HG02763 (cell line): ENCODE measurements around the gene GOPC.
"Not testable (repeated sequence)": the region's sequence is repeated elsewhere in the genome, so short reads cannot be mapped to it uniquely, and the experiment has no call there.

Source experiments
- ATAC-seq: cut with Tn5 transposase; IDR thresholded peaks from one replicate; pipeline ENCODE4 v1.9.1; 2021; ENCODE audit warnings: mild to moderate bottlenecking, moderate library complexity; ENCODE audit not compliant: unreplicated experiment

Gene GOPC

DNA sequence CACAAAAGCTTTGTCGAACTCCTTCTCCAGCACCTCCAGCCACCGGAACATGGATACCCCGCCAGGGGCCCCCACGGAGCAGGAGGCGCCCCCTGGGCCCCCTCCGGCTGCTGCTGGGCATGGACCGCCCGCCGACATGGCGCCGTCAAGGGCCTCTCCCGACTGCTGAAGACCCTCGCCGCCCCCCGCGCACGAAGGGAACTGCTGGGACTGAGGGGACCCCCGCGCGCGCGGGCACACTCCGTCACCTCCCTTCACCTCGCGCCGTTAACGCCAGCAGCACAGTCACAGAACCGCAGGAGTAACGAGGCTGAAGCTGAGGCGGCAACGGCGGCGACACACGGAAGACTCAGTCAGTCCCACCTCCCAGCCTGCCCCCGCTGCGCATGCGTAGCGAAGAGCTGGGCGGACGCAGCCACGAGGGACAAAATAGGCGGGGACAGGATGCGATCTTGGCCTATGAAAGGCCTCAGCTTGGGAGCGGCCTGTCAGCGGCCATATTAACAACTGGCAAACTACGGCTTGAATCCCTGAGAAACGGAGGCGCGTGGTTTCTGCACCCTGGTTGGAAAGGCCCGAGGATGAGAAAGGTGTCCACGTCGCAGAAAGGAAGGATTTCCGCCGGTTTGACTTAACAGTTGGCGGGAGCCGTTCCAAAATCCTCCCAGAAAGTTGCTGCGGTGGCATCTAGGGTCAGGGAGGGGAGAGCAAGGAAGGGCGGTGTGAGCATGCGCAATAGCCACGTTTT, at the start of gene GOPC:
Gene GOPC (minus strand): TSS at position 361 of the 748 bp plus-strand sequence. CDS start 223 bp downstream, at position 138.
- ATAC-seq = peak; percentile 95

- not testable (repeated sequence) for ATAC-seq
Observed at GRCh38 chr6:117651984-117652383, 49.7 kb upstream of the GOPC start.

DNA sequence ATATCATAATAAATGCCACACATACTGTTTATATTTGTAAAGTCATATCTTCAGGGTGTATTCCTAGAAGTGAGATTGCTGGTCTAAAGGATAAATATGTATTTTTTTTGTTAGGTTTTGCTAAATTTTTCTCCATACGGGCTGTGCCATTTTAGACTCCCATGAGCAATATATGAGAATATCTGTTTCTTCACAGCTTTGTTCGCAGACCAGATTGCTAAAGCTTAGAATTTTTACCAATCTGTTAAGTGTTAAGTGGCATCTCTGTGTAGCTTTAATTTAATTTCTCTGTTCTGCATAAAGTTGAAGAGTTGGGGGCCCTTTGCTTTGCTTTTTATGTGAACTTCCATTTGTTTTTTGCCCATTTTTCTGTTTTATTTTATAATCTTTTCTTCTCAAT, 40.7 kb upstream of the GOPC start:
- ATAC-seq = no peak

DNA sequence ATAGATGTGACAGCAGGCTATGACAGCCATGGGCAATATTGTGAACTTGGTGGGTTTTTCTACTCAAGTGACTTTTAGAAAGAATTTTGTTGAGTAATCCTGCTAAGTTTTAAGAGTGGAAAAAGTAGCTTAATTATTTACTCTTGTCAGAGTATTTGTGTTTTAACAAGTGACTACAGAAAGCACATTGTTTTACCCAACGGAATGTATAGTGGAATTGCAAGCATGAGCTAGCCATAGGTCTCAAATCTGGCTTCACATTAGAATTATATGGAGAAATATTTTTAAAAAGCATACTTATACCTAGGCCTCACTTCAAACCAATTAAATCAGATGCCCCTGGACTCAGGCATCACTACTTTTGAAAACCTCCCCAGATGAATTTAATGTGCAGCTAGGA, 35.5 kb upstream of the GOPC start:
- no peak for ATAC-seq

GRCh38 chr6:117629119-117629660, 26.9 kb upstream of the GOPC start:
- ATAC-seq = no peak

GRCh38 chr6:117627533-117627932, 25.2 kb upstream of the GOPC start:
- ATAC-seq = no peak

DNA sequence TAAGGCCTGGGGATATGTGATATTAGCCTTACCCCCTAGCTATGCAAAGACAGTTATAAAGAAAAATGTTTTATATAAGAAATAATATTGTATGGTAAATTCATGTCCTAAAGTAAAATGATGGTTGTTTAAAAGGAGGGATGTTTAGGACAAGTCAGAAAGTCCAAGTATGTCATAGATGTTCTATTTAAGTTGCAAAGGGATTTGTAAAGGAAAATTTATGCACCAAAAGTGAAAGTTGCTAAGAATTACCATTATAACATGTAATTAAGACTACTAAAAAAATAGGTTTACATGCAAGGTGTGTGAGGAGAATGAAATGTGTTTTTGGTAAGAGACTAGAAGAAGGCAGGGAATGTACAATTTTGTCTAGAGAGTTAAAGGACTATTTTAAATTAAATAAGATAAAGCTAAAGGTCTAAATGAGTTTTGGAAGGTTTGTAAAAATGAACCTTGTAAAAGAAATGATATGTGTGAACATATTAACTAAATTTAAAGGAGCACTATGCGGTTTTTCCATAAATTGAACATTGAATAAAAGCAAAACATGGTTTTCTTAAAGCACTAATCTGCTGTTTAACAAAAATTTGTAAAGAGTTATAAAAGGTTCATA, 22.7 kb upstream of the GOPC start:
- no peak for ATAC-seq

- no peak for ATAC-seq
Observed at GRCh38 chr6:117619178-117619577, 16.9 kb upstream of the GOPC start.

- no peak for ATAC-seq
Observed at GRCh38 chr6:117617210-117618035, 15.1 kb upstream of the GOPC start.

- no peak for ATAC-seq
Observed at GRCh38 chr6:117616391-117617209, 14.3 kb upstream of the GOPC start.

- no peak for ATAC-seq
Observed at GRCh38 chr6:117615750-117616390, 13.6 kb upstream of the GOPC start.

DNA sequence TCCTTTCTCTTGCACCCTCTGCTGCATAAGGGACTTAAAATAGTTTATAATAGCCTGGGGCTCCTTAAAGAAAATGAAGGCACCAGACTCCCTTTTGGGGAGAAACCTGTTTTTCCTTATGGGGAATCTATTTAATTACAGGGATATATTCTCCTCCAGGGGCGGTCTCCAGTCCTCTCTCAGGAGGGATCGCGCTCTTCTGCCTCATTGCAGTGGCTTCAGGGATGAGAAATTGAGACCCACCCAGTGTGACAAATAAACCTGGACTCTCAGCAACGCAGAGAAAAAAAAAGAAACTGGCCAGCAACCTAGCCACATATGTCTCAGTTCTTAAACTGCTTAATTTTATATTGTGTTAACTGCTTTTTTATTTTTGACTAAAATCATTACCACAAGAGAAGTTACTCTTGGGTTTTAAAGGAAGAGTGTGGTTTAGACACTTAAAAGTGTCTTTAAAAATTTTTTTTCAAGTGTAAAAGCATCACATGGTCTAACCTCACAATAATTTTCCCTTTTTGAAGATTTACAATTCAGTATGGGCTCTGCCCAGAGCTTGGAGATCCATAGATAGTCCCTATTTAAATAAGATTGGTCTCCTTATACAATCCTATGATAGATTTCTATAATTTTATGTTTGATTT, 11.7 kb upstream of the GOPC start:
- ATAC-seq = no peak

DNA sequence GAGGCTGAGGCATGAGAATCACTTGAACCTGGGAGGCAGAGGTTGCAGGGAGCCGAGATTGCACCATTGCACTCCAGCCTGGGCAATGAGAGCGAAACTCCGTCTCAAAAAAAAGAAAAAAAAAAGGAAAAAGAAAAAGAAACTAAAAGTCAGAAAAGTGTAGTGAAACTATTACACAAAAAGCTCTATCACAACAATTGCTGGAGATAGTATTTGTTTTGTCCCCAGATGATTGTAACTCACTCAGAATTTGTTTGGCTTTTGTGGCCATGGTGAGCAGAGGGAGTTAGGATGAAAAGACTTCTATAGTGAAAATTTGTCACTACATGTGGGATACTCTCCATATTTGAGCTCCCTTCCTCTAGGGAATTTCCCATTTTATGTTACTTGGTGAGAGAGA, 5.2 kb upstream of the GOPC start:
- ATAC-seq = no peak

GRCh38 chr6:117605169-117605826, 3.0 kb upstream of the GOPC start:
- peak; percentile 35 for ATAC-seq

DNA sequence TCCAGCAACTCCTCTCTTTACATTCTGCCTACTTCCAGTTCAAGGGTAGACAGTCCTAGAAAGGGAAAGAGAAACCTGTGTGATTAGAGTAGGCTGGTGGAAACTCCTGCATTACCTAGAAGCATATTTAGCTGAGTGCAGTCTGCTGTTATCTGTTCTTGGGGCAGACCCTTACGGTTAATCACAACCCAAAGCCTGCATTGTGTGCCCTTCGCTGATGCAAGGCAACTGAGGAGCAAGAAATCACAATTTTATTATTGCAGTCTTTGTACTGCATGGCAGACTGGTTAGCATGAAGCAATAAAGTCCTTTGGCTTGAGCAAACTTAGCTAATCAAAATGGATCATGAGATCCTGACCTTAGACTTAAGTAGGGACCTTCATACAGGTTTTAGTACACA, 1.5 kb upstream of the GOPC start:
- ATAC-seq = no peak

DNA sequence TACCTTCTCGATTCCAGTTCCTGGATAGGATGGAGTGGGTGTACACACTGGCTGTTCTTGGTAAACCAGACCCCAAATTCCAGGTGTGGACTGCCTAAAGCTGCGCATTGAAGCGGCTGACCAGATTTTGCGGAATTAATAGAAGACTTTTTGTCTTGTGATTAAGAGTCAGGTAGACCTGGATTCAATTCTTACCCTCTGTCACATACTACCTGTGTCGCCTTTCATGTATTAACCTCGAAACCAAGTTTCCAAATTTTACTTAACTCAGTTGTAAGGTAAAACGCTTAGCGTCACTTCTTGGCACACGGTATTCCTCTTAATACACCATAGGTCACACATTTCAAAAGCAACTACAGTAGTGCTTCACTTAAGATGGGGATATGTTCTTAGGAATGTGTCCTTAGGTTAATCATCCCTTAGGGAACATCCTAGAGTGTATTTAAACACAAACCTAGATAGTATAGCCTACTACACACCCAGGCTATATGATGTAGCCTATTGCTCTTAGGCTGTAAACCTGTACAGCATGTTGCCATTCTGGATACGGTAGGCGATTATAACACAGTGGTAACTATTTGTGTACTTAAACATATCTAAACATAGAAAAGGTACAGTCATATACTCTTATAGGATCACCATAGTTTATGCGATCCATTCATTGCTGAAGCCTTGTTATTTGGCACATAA, 733 bp upstream of the GOPC start:
- ATAC-seq = no peak

- peak; percentile 11 for ATAC-seq
Observed at GRCh38 chr6:117601811-117602150, 530 bp downstream of the GOPC start.

DNA sequence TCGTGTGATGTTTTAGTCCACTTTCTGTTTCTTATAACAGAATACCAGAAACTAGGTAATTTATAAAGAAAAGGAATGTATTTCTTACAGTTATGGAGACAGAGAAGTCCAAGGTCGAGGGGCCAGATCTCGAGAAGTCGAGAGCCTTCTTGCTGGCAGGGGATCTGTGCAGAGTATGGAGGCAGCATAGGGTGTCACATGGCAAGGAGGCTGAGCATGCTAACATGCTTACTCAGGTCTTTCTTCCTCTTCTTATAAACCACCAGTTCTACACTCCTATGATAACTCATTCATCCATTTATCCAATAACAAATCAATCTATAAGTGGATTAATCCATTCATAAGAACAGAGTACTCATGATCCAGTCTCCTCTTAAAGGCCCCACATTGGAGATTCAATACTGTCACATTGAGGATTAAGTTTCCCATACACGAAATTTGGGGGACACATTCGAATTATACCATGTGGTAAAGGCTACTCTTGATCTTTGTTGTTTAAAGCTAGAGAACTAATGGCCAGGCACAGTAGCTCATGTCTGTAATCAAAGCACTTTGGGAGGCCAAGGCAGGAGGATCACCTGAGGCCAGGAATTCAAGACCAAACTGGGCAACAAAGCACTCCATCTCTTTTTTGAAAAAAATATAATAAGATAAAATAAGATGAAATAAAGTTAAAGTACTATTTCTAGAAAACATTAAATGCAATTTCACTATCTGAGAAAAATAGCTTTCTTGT, 2.1 kb downstream of the GOPC start:
- ATAC-seq = no peak
